Amniotic stem cell (primary cell): Measurements from ENCODE around the gene SLC26A1.

Source experiments
- DNase-seq: peaks from one replicate; lab custom pipeline; 2025; lab: John Stamatoyannopoulos, UW

Gene SLC26A1, protein sequence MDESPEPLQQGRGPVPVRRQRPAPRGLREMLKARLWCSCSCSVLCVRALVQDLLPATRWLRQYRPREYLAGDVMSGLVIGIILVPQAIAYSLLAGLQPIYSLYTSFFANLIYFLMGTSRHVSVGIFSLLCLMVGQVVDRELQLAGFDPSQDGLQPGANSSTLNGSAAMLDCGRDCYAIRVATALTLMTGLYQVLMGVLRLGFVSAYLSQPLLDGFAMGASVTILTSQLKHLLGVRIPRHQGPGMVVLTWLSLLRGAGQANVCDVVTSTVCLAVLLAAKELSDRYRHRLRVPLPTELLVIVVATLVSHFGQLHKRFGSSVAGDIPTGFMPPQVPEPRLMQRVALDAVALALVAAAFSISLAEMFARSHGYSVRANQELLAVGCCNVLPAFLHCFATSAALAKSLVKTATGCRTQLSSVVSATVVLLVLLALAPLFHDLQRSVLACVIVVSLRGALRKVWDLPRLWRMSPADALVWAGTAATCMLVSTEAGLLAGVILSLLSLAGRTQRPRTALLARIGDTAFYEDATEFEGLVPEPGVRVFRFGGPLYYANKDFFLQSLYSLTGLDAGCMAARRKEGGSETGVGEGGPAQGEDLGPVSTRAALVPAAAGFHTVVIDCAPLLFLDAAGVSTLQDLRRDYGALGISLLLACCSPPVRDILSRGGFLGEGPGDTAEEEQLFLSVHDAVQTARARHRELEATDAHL

DNA sequence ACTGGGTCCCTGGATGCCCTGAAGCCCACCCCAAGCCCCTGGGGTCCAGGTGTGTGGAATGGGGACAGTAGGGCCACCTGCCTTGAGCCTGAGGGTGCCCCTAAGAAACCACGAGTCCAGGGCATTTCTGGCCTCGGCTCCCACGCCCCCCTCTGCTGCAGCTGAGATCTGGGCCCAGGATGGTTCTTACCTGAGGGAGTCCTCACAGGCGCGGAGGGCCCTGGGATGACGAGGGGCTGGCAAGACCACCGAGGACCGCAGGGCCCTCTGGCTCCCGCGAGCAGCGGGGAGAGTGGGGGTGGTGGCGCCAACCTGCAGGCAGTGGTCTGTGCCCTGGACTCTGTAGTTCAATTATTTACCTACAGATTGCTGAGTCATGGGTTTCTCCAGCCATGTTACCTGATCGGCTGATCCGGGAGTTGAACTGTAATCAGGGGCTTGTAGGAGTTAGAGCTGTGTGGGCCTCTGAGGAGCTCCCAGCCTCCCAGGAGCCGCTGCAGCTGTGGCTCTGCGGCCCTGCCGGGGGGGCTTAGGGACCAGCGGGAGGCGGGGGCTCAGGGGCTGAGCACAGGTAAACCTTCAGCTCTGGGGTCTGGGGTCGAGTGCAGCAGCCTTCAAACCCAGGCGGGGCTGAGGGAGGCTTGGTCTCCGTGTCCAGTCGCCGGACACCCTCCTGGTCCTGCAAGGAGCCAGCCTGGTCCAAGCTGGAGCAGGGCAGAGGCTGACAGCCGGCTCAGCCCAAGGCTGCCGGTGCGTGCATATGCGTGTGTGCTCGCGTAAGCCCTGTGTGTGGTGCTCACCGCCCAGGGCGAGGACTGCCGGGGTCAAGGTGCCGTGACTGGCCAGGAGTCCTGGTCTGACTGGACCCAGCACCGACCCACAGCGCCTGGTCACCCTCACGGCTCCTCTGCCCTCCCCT lies at the start of gene SLC26A1:
Gene SLC26A1 (minus strand): TSS at position 294 of the 919 bp plus-strand sequence. CDS start 1,701 bp downstream, outside the sequence.
- no peak for DNase-seq

DNA sequence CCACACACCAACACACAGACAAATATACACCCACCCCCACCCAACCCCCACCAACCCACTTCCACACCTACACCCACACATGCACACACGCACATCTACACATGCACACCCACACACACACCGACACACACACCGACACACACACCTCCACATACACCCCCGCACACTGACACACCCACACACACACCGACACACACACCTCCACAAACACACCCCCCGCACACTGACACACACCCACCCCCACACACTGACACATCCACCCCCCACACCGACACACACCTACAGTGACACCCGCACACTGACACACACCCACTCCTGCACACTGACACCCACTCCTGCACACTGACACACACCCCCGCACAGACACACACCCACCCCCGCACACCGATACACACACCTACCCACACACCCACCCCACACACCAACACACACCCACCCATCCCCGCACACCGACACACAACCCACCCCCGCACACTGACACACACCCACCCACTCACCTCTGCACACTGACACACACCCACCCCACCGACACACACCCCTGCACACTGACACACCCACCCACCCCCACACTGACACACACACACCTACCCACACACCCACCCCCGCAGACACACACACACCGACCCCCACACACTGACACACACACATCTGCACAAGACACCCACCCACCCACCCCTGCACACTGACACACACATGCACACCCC lies 49.3 kb upstream of the SLC26A1 start:
- DNase-seq, result no peak

DNA sequence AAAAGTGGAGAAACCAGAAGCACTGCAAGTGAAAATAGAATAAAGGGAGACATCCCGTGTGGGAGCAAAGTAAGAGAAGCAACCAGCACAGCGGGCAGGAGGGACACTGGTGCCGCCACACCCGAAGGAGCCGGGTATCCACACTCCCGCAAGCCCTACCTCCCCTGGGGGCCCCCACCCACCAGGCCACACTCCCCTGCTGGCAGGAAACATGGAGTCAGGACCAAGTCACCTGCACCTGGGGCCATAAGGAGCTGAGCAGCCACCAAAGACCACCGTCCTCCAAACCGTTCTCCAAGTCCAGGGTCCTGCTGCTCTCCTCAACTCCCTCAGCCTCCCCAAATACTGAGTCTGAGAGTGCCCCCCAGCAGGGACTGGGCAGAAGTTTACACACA lies 48.7 kb upstream of the SLC26A1 start:
- DNase-seq, result no peak

DNA sequence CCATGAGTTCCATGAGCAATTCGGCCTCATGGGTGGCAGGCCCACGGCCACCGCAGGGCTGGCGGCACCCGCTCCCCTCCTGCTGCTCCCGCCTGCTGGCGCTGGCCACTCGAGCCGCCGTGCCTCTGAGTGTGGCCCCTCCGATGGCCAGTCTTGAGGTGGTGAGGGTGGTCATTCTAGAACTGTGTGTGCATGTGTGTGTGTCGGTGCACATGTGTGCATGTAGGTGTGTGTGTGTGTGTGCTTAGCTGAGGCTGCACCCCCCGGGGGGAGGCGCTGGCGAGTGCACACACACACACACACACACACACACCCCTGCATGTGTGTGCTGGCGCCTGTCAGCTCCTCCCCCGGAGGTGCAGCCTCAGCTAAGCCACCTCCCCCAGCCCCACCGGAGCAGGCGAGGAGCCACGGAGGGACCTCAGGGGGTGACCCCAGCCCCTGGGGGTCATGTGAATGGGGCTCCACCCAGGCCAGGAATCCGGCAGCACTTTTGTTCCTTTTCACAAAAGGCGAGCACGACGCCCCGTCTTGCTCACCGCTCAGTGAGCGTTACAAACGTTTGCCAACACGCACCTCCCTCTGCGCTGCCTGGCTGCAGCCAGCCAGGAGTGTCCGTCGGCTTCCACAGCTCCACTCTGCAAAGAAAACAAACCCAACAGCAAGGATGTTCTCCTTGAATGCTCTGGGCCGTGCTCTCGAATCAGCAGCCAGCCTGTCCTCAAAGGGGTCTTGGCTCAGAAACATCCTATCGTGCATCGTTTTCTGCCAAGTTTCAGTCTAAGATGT lies 48.1 kb upstream of the SLC26A1 start:
- DNase-seq, result no peak

DNA sequence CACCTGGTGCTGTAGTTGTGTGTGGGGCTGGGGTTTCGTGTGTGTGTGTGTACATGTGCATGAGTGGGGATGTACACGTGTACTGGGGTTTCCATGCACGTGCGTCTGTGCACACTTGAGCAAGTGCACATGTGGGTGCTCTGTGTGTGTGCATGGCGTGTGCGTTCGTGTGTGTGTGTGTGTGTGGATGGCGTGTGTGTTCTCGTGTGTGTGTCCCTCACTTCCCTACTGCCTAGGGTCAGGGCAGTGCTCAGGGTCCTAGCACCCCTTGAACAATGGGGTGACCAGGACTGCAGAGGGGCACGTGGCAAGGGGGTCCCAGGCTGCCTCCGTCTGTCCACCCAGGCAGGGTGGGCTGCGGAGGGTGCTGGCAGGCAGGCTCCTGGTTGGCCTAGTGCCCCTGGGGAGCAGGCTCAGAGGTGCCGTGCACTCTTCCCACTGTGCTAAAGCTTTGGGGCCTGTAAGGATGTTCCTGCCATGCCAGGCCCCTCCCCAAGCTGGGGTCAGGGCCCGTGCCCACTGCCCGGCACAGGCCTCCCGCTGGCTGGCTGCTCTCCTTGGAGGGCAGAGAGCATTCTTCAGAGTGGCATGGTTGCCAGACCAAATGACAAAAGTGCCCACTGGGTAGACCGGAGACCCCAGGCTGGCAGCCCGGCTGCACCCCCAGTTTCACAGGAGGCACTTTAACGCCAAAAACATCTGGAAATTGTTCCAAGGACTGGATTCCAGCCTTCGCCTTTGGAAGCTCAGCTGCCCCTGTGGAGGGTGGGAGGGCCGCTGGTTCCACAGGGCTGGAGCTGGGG lies 47.3 kb upstream of the SLC26A1 start:
- DNase-seq, result no peak

DNA sequence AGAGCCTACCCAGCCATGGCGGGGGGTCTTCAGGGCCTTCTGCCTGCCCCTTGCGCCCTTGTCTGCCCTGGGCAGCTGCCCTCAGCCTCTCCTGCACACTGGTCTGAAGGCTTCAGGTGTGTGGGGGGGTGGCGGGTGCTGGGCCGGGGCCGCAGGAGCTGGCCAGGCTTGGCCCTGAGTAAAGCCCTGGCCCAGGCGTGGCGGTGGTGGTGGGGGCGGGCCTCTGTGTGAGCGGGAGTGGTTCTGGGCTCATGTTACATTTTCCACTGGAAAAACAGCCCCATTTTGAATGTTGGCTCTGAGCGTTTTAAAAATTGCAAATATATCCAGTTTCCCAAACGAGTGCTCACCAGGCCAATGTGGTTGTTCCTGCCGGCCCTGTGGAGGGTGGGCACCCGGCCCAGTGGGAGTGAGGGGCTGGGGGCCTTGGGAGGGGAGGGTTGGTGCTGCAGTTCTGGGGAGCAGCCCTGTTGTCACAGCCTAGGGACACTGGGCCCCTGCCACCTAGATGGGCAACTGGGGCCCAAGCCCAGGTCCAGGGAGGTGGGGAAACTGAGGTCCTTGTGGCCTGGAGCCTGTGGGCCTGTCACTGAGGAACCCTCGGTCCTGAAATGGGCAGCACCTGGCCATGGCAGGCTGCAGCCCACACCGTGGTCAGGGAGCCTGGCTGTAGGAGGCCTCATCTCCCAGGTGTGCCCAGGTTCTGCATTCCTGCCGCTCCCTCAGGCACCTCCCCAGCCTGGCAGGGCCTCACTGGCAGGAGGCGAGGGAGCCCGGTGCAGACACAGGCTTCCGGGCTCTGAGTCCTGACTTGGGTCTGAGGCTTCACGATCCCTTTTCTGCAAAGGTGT lies 46.5 kb upstream of the SLC26A1 start:
- DNase-seq, result peak; percentile 18

DNA sequence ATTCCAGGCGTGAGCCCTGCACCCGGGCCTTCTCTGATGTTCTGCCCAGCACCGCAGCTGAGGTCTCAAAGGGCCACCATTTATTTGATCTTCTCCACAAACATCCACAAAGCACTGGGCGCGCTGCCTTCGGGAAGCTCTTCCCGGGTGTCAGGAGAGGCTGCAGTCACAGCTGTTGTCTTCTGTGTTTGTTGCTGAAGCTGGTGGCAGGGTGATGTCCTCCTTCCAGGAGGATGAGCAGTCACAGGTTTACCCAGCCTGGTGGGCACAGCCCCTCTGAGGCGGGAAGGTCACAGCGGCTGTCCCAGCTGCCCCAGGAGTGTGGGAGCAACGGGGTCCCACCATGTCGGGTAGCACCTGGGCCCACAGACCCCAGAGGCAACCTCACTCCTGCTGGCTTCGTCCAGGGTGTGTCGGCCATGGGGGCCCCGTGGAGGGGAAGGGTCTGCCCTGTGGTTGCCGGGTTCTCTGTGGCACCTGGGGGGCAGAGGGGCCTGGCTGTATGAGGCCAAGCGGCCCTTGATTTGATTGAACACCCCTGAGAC lies 45.8 kb upstream of the SLC26A1 start:
- DNase-seq, result no peak

DNA sequence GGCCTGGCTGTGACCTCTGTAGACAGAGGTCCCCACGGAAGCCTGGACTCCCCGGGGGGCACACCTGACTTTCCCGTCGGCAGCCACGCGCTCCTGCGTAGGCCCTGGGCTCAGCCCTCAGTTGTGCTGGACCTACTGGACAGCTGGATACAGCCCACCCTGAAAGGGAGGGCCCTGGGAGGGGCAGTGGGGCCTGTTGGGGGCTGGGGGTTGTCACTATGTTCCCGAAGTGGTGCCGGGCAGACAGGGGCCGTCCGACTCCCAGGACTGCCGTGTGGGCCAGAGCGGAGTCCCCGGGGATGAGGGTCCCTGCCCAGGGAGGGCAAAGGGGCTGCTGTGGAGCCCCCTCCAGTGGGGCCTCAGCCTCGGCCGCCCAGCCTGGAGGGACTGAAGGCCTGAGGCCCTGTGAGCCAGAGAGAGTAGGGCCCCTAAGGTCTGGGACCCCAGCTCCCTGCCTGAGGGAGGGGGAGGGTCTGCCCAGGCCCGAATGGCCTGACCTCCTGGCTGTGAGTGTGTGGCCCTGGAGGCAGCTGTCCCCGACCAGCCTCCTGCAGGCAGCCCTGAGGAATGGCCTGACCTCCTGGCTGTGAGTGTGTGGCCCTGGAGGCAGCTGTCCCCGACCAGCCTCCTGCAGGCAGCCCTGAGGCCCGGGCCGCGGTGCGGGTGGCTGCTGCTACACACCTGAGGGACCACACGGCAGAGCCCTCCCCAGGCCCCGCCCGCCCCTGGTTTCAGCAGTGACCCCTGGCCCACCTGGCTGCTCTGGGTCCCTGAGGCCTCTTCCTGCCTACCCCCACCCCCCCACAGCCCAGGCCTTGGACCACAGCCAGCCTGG lies 44.0 kb upstream of the SLC26A1 start:
- no peak for DNase-seq

DNA sequence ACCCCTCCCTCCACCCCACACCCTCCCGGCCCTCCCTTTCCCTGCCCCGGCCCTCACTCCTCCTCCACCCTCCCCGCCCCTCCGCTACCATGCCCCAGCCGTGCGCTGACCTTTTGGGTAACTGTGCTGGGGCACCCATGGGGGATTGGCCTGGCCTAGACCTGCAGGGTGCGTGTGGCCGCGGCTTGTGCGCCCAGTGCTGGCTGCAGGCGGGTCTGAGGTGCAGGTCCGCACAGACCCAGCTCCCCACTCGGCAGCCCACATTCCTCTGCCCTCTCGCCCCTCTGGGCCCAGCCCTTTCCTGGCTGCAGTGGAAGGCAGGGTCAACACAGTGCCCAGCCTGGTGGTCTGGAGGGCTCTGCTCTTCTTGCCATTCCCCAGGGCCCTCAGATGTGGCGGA lies 42.9 kb upstream of the SLC26A1 start:
- DNase-seq, result no peak

DNA sequence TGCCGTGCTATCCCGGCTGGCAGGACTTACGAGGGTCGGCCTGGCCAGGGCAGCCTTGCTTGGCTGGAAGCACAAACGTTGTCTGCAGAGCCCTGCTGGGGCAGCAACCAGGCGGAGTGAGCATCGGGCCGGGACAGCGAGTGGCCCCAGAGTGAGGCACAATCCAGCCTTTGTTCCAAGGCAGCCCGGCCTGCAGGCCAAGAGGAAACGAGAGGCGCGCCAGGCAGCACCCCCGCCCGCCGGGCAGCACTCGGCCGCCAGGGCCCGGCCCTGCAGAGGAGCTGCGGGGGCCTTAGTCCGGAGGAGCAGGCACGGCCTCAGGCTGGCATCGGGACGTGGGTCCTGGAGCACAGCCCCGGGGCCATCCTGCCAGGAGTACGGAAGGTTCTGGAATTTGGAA lies 42.3 kb upstream of the SLC26A1 start:
- DNase-seq, result no peak

DNA sequence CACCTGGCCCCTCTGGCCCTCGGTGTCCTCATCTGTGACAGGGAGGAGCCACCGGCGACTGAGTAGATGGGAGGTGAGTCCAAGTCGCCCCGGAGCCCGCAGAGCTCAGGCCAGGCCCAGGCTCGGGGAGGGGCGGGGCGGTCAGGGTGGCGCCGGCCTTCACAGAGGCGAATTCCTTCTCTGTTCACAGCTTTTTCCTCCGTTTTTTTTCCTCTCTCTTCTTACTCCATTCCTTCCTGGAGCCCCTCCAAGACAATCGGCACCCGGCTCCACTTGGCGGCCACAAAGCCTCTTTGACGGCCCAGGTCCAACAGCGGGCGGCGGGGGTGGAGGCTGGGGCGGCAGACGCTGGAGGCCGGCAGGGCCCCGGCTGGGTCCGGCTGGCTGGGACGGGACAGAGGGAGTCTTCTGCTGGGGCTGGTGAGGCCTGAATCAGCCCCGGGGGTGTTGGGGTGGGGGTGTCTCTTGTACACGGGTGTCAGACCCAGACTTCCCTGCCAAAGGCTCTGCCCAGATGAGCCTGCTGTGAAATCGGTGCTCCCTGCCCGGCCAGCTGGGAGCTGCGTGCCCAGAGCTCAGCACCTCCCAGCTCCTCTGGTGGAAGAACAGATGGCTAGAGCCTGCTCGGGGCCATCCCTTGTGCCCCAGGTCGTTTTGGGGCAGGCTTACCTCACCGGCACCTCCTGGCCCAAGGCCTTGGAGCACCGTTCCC lies 40.8 kb upstream of the SLC26A1 start:
- no peak for DNase-seq

DNA sequence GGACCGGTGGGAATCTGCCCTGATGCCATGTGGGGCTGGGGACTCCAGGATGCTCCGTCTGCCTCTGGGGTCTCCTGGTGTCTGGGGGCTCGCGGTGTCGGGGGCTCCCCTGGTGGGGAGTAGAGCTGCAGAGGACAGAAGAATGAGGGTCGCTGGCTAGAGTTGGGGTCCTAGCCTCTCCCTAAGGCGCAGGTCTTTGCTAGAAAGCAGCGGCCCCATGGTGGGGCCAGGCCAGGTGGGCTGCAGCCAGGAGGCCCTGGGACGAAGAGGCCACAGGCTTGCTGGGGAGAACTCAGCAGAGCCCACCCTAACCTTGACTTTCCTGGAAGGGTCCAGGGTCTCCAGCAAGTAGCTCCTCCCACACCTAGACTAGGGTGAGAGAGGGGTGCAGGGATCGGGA lies 39.7 kb upstream of the SLC26A1 start:
- no peak for DNase-seq

DNA sequence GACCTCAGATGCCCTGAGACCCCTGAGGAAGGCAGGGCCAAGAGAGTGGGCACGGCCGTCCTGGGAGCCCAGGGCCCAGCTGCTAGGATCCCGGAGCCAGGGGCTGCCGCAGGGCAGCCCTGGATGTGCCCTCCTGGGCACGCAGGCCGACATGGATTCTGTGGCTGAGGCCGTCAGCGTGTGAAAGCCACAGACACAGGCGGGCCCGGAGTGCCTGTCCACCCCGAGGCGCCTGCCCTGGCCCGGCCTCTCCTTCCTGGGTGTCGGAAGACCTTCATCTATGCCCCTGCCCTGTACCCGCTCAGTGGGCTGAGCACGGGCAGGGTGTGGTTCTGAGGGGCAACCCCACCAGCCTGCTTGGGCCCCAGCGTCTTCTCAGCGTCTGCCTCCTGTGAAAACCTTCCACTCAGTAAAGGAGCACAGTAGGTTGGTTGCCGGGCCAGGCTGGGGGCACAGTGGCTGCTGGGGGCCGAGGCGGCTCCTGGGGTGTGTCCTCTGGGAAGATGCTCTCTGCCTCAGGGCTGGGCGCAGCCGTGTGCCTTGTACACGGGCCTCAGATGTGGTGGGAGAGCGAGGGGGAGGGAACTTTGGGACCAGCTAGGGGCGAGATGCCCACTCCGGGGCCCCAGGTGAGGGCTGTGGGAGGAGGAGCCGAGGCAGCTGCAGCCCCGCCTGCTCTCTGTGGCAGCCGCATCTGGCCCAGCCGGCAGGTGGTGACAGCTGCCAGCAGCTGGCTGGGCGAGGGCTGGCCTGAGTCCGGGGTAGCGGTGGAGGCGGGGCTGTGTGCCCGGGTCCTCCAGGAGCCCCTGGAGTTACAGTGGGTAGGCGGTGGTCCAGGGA lies 39.0 kb upstream of the SLC26A1 start:
- DNase-seq, result no peak

DNA sequence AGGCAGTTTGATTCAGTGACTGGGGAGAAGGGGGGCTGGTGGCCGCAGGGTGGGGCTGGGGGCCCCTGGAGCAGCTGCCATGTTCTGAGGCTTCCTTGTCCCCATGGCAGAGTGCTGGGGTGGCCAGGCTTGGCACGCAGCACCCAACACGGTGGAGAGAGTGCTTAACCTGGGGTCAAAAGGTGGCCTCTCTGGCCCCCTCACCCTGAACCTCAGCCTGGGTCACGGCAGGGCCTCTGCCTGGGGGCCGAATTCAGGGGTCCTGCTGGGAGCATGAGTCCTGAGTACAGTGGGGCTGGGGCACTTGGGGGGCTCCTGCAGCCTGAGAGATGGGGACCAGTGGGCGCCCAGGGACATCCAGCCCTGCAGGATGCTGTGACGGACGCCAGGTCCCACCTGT lies 38.1 kb upstream of the SLC26A1 start:
- DNase-seq, result no peak

DNA sequence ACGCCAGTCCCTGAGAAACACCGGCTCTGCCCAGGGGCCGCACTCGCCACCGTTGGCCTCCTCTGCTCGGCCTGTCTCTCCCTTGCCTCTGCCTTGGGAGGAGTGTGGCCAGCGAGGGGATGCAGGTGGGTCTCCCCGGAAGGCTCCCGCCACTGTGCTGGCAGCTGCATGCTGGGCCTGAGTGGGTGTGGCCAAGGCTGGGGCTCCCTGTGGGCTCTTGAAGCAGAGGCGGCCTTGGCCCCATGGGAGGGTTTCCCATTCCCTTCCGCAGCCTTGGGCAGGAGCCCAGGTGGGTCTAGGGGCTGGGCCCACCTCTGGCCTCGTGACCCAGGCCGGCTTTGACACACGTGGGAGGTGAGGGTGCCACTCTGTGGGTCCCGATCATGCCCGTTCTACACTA lies 37.4 kb upstream of the SLC26A1 start:
- no peak for DNase-seq

DNA sequence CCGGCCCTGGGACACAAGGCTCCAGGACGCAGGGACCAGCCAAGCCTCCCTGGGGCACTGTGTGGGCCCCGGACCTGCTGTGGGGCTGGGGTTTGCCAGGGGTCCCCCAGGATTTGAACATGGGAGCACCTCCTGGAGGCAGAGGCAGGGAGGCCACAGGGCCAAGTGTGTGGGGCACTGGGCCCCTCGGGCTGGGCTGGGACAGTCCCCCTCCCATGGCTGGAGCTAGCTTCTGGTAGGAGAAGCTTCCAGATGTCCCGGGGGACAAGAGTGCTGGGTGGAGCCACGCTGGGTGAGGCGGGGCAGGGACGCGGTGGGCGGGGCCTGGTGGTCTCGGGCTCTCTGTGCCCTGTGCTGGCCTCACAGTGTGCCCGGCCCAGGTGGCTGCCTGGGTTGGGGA lies 36.8 kb upstream of the SLC26A1 start:
- DNase-seq, result no peak
